Loucy (cell line): ENCODE measurements around the gene NUP205.

Experiments used
- EZH2phosphoT487 ChIP-seq: fragments of 200-600 bp; IDR thresholded peaks from 2 replicates; pipeline ENCODE4 v1.6.1; 2018; ENCODE audit warnings: antibody characterized with exemption, mild to moderate bottlenecking, moderate library complexity, borderline replicate concordance
- TF ChIP-seq, protein P1 (sequence below): fragments of 200-600 bp; sonication (generic); conservative IDR thresholded peaks from 2 replicates; pipeline ENCODE4 v1.5.1; 2014; ENCODE audit warnings: mild to moderate bottlenecking, antibody characterized with exemption, low read length

DNA sequence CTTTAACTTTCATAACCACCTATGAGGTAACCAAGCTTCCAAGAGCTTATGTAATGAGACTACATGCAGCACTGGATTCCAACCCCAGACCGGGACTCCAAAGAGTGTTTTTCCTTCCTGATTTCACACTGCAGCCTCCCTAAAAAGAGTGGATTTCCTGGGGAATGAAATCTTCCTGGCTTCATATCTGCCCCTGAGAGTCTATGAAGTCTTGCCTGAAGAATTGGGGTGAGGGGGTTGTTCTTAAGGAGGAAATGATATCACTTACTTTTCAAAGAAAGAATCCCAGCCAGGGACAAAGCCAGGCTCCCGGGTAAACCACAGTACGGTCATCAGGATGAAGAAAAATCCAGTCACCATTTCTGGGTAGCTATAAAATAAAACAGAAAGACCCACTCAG lies 134.3 kb downstream of the NUP205 start:
- TF ChIP-seq, protein P1, sequence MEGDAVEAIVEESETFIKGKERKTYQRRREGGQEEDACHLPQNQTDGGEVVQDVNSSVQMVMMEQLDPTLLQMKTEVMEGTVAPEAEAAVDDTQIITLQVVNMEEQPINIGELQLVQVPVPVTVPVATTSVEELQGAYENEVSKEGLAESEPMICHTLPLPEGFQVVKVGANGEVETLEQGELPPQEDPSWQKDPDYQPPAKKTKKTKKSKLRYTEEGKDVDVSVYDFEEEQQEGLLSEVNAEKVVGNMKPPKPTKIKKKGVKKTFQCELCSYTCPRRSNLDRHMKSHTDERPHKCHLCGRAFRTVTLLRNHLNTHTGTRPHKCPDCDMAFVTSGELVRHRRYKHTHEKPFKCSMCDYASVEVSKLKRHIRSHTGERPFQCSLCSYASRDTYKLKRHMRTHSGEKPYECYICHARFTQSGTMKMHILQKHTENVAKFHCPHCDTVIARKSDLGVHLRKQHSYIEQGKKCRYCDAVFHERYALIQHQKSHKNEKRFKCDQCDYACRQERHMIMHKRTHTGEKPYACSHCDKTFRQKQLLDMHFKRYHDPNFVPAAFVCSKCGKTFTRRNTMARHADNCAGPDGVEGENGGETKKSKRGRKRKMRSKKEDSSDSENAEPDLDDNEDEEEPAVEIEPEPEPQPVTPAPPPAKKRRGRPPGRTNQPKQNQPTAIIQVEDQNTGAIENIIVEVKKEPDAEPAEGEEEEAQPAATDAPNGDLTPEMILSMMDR, result no peak
- no peak for TF ChIP-seq EZH2phosphoT487
